Measurements from ENCODE around the gene TC2N. TPM values are rescaled to one million over a fixed set of nuclear protein-coding genes. Genes with fewer than 3 reads are reported as not detected.
"Not testable (repeated sequence)": the region's sequence is repeated elsewhere in the genome, so short reads cannot be mapped to it uniquely, and the experiment has no call there.

The TC2N gene
- total RNA-seq = 5.7 TPM

- no peak for FAIRE-seq
Measured at GRCh38 chr14:91867316-91867988, at the start of gene TC2N. Gene TC2N (minus strand): TSS chr14:91867536. CDS start chr14:91813769, 53,767 bp downstream.

GRCh38 chr14:91912035-91912434 is 44.7 kb upstream of the TC2N start:
- DNase-seq (ENCODE audit: low spot score in 2 of 2) = no peak
- FAIRE-seq = no peak

More at GRCh38 chr14:91867316-91867988, at the start of gene TC2N:
- no peak for DNase-seq (ENCODE audit: low spot score in 2 of 2)

GRCh38 chr14:91911474-91912032 is 44.2 kb upstream of the TC2N start:
- FAIRE-seq = no peak
- peak in 1 of 2 donors; percentile 64 for DNase-seq (ENCODE audit: low spot score in 2 of 2)

DNA sequence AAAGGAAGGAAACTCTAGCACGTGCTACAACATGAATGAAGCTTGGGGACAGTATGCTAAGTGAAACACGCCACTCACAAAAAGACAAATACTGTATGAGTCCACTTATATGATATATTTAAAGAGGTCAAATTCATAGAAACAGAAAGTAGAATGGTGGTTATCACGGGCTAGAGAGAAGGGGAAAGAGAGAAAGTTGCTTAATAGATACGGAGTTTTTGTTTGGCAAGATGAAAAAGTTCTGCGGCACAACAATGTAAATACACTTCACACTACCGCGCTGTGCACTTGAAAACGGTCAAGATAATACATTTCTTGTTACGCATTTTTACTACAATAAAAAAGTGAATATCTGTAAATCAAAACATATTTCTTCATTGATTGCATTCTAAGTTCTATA is 42.9 kb upstream of the TC2N start:
- DNase-seq (ENCODE audit: low spot score in 2 of 2) (no peak), FAIRE-seq (no peak)

DNA sequence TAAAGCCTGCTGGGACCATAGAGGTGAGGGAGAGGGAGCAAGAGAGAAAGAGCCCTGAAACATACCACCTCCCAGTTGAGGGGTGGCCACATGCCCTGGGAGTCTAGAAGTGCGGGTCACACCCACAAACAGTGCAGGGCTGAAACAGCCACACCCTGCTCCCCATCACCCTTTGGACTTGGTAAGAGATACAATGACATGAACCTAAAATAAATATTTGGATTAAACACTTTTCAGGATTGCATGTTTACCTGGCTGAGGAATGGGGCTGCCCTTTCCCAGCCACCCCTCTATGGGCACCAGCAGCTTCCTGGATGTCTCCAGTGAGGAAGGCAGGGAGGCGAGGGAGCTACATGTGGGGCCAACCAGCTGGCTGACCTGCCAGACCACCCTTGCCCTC is 39.0 kb upstream of the TC2N start:
- FAIRE-seq (no peak), DNase-seq (ENCODE audit: low spot score in 2 of 2) (no peak)

- no peak for DNase-seq (ENCODE audit: low spot score in 2 of 2)
- FAIRE-seq = no peak
Measured at GRCh38 chr14:91904956-91905645, 37.8 kb upstream of the TC2N start.

DNA sequence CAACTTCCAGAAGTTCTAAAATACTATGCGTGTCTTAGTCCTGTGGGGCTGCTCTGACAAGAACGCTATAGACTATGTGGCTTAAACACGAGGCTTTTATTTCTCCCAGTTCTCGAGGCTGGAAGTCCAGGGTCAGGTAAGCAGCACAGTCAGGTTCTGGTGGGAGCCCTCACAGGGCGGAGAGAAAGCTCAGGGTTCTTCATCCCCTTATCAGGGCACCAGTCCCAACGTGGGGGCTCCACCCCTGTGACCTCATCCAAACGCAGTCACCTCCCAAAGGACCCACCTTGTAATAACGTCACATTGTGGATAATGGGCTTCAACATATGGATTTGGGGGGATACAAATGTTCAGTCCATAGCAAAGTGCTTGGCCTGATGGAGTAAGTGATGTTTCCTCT is 37.1 kb upstream of the TC2N start:
- no peak for FAIRE-seq
- DNase-seq (ENCODE audit: low spot score in 2 of 2) = no peak

DNA sequence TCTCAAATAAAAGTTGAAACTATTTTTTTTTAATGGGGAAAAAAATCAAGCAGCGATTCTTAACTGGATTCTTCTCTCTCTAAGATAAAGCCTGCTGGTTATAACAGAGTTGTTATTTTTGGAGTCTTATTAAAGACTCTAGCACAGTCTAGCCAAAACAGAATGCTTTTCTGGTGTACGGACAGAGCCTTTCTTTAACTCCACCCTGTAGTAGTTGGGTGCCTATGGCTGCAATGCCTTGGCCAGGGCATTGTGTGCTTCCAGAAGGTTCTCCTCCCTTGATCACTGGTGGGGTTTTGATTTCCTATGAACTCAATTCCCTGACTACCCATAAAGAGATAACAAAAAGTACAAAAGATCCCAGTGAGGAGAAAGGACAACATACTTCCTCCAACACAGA is 35.7 kb upstream of the TC2N start:
- no peak for FAIRE-seq

DNA sequence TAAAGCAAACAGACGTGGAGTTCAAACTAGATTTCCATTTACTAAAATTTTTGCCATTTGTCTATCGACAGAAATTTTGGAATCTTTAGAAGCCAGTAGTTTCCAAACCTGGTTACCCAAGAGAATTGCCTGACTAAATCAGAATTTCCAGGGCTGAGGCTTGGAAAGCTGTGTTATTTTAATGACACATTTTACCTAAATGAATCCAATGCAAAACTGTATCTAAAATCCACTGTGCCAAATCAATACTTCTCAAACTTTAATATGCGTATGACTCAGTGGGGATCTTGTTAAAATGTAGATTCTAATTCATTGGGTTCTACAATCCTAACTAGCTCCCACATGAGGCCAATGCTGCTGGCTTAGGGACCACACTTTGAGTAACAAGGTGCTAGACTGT is 35.0 kb upstream of the TC2N start:
- DNase-seq (ENCODE audit: low spot score in 2 of 2) (no peak), FAIRE-seq (no peak)

More for the DNA sequence above, 35.7 kb upstream of the TC2N start:
- no peak for DNase-seq (ENCODE audit: low spot score in 2 of 2)

GRCh38 chr14:91901449-91902226 is 34.3 kb upstream of the TC2N start:
- FAIRE-seq (no peak), DNase-seq (ENCODE audit: low spot score in 2 of 2) (no peak)

- FAIRE-seq (no peak), DNase-seq (ENCODE audit: low spot score in 2 of 2) (no peak)
Measured at GRCh38 chr14:91899806-91900205, 32.5 kb upstream of the TC2N start.

DNA sequence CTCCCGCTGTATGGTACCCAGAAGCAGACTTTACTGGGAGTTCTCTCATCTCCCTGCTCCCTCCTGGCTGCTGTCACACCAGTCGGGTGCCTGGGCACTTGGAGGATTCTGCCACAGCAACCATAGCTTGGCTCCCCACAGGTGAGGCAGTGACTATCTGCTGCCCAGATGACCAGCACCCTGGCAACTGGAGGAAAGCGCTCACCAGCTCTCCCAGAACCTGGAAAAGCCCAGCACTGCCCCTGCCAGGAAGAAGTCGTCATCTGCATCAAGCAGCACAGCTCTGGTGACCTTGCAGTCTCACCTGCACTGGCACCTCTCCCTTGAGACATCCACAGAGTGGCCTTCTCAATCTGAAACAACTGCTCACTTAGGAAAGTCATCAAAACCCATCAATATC is 31.9 kb upstream of the TC2N start:
- FAIRE-seq (no peak), DNase-seq (ENCODE audit: low spot score in 2 of 2) (no peak)

DNA sequence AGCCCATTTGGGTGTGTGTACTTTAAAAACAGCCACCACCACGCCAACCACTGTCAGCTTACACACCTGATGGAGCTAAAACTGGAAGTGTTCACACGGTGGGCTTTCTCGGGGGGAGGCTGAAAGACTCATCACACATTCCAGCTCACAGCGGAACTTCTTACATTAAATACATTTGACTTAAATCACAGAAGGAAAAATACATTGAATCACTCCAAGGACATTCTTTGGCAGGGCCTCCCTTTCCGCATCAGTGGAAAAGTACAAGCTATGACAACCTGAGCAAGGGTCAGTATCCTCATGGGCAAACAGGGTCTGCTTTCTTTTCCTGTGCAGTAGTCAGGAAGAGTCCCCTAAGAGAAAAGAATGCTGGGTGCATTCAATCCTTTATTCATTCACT is 31.0 kb upstream of the TC2N start:
- no peak for DNase-seq (ENCODE audit: low spot score in 2 of 2)

GRCh38 chr14:91897716-91898115 is 30.4 kb upstream of the TC2N start:
- not testable (repeated sequence) for DNase-seq (ENCODE audit: low spot score in 2 of 2); FAIRE-seq

More for the DNA sequence above, 31.0 kb upstream of the TC2N start:
- FAIRE-seq = no peak

GRCh38 chr14:91897106-91897701 is 29.9 kb upstream of the TC2N start:
- FAIRE-seq = no peak
- DNase-seq (ENCODE audit: low spot score in 2 of 2) = peak in 1 of 2 donors; percentile 53

DNA sequence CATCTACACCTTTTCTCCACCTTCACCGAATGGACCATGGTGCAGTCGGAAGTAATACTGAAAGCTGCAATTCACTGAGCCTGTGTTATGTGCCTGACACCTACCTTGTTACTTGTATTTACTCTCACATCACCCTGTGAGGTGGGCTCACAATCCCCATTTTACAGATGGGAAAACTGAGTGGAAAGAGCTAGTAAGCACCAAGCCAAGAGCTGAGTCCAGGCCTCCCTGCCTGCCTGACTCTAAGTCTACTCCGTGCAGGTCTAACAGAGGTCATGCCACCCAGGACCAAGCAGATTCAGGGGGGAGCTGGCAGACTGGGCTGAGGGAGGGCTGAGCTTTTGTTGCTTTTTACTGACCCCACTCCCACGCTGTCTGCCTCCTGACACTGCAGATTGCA is 29.1 kb upstream of the TC2N start:
- DNase-seq (ENCODE audit: low spot score in 2 of 2) = no peak
- no peak for FAIRE-seq

DNA sequence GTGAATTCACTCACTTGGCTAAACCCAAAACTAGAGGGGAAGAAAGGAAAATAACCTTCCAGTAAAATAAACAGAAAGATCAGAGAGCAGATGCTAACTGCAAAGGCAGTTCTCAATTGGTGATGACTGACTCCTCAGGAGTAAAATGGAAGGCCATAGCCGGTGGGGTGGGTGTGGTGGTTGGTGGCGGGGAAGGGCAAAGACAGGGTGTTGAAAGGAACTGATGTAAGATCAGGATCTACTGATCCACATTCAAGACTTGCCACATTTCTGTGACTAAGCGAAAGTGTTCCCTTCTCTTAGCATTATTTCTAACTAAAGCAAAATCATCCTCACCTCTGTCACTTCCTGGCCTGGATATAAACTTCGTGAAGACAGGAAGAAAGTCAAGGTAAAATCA is 26.3 kb upstream of the TC2N start:
- FAIRE-seq (no peak), DNase-seq (ENCODE audit: low spot score in 2 of 2) (no peak)

DNA sequence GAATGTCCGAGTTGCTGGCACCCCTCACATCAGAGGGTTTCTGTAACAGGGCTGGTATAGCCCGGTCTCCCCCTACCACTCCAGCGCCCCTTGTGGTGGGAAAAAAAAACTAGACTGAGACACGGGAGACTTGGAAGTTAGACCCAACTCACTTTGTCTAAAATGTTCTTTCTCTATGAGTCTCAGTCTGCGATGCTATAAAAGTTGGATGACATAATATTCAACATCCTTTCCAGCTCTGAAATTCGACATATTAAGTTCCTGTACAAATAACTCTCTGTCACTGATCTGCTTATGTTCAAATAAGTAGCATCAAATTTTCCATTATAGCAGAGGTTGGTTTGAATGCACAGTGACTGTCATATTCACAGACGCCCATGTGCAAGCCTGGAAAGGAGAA is 25.7 kb upstream of the TC2N start:
- FAIRE-seq (no peak), DNase-seq (ENCODE audit: low spot score in 2 of 2) (no peak)

DNA sequence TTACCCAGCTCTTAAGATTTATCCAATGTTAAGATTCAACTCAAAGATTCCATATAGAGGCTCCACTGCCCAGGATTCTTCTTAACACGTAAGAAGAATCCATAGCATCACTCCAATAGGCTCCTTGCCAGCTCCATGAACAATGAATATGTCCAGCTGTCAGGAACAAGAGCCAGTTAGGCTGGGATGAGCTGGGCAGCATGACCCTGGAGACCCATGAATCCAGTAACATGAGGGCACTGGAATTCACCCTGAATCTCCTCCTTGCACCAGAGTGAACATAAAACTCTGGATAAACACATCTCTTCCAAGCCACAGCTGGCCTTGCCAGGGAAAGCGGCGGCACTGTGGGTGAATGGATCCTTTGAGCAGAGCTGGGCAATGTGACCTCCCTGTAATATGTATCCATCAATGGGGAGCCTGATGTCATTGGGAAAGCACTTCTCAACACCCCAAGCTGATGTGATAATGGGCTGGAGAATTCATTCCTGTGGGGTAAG is 24.4 kb upstream of the TC2N start:
- peak in 1 of 2 donors; percentile 30 for DNase-seq (ENCODE audit: low spot score in 2 of 2)
- FAIRE-seq = peak; percentile 23

DNA sequence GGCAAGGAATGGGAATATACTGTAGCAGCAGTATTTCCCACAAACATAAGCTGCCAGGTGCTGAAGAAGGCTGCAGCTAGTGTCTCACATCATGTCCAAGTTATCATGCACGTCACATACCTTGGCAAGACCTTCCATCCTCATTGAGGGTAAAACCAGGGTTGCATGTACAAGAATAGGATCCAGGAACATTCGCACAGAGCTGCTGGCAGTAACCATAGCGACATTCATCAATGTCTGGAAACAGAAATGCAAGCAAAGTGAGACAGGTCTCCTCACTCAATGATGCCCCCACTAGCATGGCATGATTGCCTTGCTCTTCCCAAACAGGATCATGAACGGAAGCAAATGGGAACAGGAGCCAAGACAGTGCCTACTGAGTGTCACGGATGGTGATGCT is 23.8 kb upstream of the TC2N start:
- FAIRE-seq (no peak), DNase-seq (ENCODE audit: low spot score in 2 of 2) (no peak)

All from frontal cortex (tissue), 4 donors.